Measurements from ENCODE around the gene LIPC. TPM values are rescaled to one million over a fixed set of nuclear protein-coding genes. Genes with fewer than 3 reads are reported as not detected.

Gene LIPC
- polyA plus RNA-seq, 3 donors: 0.37 TPM; not detected in 2

DNA sequence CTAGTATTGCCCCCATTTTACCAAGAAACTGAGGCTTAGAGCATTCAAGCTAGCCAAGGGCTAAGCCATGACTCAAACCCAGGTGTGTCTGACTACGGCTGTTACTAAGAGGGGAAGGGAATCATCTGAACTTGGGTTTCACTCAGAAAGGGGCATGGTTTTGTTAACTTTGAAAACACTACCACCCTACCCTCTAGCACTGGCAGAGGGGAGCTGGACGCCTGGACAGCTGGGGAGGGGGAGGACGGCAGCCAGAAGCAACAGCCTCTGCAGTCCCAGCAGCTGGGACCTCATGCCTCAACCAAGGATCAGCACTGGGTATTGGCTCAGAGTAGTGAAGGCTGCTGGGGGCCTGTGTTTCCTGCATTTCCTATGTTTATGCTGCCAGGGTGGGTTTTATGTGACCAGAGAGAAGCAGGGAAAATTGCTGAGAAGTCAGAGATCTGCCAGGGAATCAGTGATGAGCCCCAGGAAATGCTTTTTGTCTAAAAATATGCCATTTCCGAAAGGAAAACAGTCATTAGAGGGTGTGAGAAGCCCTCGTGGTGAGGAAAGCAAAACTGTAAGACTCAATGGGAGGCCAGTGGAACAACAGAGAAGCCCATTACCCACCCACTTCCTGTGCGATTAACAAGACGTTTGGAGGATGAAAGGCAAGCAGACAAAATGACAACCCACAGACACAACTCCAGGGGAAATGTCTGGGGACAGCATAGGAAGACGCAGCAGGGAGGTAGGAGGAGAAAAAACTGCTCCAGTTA is 41.2 kb downstream of the LIPC start:
- Mint-ChIP-seq H3K4me1 (peaks cover 52% of the 10 kb centered on the region), H3K4me3 (no peak overlapping the region), H3K27ac (no peak overlapping the region), H3K9me3 (peaks cover 0 to 6% (median 0%) of the 10 kb centered on the region in 7 donors), H3K27me3 (ENCODE audit: low read depth in 3 of 3) (peaks cover 0 to 3% (median 2%) of the 10 kb centered on the region in 3 donors), H3K36me3 (peaks cover 0 to 2% of the 10 kb centered on the region in 2 donors)
- peaks cover 35 to 42% of the 10 kb centered on the region in 2 donors for H3K4me1 ChIP-seq (ENCODE audit: control insufficient read depth in 1 of 2, insufficient read depth in 2 of 2, low read length in 2 of 2)
- no peak overlapping the region for H3K4me3 ChIP-seq (replicated peaks in 1 of 3; ENCODE audit: low read depth in 2 of 3, low read length in 3 of 3)
- H3K9me3 ChIP-seq (replicated peaks in 1 of 2; ENCODE audit: control insufficient read depth in 1 of 2, insufficient read depth in 1 of 2, low read length in 2 of 2): no peaks in the 10 kb centered on the region
- H3K9ac ChIP-seq (ENCODE audit: insufficient read depth, low read length, poor library complexity, severe bottlenecking): no peak overlapping the region
- DNase-seq: no peak
- WGBS (ENCODE audit: insufficient coverage): 8% methylated on average over 2 of the region's 8 CpGs
- peak overlapping the region; percentile 54 for H2AFZ ChIP-seq (ENCODE audit: insufficient read depth, low read depth, low read length, poor library complexity, severe bottlenecking)
- TF ChIP-seq, protein P1, sequence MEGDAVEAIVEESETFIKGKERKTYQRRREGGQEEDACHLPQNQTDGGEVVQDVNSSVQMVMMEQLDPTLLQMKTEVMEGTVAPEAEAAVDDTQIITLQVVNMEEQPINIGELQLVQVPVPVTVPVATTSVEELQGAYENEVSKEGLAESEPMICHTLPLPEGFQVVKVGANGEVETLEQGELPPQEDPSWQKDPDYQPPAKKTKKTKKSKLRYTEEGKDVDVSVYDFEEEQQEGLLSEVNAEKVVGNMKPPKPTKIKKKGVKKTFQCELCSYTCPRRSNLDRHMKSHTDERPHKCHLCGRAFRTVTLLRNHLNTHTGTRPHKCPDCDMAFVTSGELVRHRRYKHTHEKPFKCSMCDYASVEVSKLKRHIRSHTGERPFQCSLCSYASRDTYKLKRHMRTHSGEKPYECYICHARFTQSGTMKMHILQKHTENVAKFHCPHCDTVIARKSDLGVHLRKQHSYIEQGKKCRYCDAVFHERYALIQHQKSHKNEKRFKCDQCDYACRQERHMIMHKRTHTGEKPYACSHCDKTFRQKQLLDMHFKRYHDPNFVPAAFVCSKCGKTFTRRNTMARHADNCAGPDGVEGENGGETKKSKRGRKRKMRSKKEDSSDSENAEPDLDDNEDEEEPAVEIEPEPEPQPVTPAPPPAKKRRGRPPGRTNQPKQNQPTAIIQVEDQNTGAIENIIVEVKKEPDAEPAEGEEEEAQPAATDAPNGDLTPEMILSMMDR (IDR thresholded peaks at IDR 0.05): no peak
- no peak overlapping the region for H3K4me2 ChIP-seq (replicated peaks; ENCODE audit: extremely low read depth, low read length, poor library complexity, severe bottlenecking)
- H3K27me3 ChIP-seq (ENCODE audit: control insufficient read depth in 2 of 2, insufficient read depth in 2 of 2, low read length in 2 of 2): no peaks in the 10 kb centered on the region
- intact Hi-C loops (cut with micrococcal nuclease): no loop called here
- H3K79me2 ChIP-seq (ENCODE audit: insufficient read depth, low read length): no peaks in the 10 kb centered on the region
- H3K27ac ChIP-seq (ENCODE audit: low read depth in 1 of 2, low read length in 2 of 2): no peak overlapping the region
- H3K36me3 ChIP-seq (replicated peaks in 1 of 2; ENCODE audit: control insufficient read depth in 1 of 2, insufficient read depth in 2 of 2, low read length in 2 of 2): no peaks in the 10 kb centered on the region
- H4K20me1 ChIP-seq (ENCODE audit: insufficient read depth, low read length): no peaks in the 10 kb centered on the region

DNA sequence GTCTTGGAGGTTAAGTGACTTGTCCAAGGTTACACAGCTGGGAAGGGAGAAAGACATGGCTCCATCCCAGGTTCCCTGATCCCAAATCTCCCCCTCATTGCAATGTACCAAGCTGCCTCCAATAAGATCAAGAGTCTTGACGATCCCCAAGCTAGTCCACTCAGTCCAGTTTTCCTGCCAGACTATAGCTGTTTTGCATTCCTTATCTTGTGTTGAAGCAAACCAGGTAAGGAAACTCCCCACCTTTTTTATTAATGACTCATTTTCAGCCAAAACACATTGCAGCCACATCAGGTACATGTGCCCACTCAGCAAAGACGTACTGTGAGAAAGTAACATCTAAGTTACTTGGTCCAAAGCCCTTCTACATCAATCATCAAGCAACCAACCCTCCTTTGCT is 41.9 kb downstream of the LIPC start:
- H3K36me3 ChIP-seq (replicated peaks in 1 of 2; ENCODE audit: control insufficient read depth in 1 of 2, insufficient read depth in 2 of 2, low read length in 2 of 2): no peaks in the 10 kb centered on the region
- Mint-ChIP-seq H3K9me3 (peaks cover 0 to 6% (median 0%) of the 10 kb centered on the region in 7 donors), H3K4me1 (peaks cover 52% of the 10 kb centered on the region), H3K4me3 (no peak overlapping the region), H3K27ac (no peak overlapping the region), H3K27me3 (ENCODE audit: low read depth in 3 of 3) (peaks cover 0 to 3% (median 0%) of the 10 kb centered on the region in 3 donors), H3K36me3 (peaks cover 0 to 2% of the 10 kb centered on the region in 2 donors)
- 91% methylated on average over 1 of the region's 2 CpGs for WGBS (ENCODE audit: insufficient coverage)
- DNase-seq: peak in 1 of 3 donors; percentile 18
- H3K27ac ChIP-seq (ENCODE audit: low read depth in 1 of 2, low read length in 2 of 2): no peak overlapping the region
- H4K20me1 ChIP-seq (ENCODE audit: insufficient read depth, low read length): no peaks in the 10 kb centered on the region
- TF ChIP-seq, protein P1 (IDR thresholded peaks at IDR 0.05): no peak
- H3K27me3 ChIP-seq (ENCODE audit: control insufficient read depth in 2 of 2, insufficient read depth in 2 of 2, low read length in 2 of 2): no peaks in the 10 kb centered on the region
- H3K4me1 ChIP-seq (ENCODE audit: control insufficient read depth in 1 of 2, insufficient read depth in 2 of 2, low read length in 2 of 2): peaks cover 35 to 42% of the 10 kb centered on the region in 2 donors
- H3K9me3 ChIP-seq (replicated peaks in 1 of 2; ENCODE audit: control insufficient read depth in 1 of 2, insufficient read depth in 1 of 2, low read length in 2 of 2): no peaks in the 10 kb centered on the region
- intact Hi-C loops (cut with micrococcal nuclease): no loop called here
- H2AFZ ChIP-seq (ENCODE audit: insufficient read depth, low read depth, low read length, poor library complexity, severe bottlenecking): no peak overlapping the region
- H3K4me2 ChIP-seq (replicated peaks; ENCODE audit: extremely low read depth, low read length, poor library complexity, severe bottlenecking): no peak overlapping the region
- H3K79me2 ChIP-seq (ENCODE audit: insufficient read depth, low read length): no peaks in the 10 kb centered on the region
- H3K4me3 ChIP-seq (replicated peaks in 1 of 3; ENCODE audit: low read depth in 2 of 3, low read length in 3 of 3): no peak overlapping the region
- no peak overlapping the region for H3K9ac ChIP-seq (ENCODE audit: insufficient read depth, low read length, poor library complexity, severe bottlenecking)

Measured in CD14-positive monocyte (primary cell).